ENCODE measurements around the gene TAC4.

DNA sequence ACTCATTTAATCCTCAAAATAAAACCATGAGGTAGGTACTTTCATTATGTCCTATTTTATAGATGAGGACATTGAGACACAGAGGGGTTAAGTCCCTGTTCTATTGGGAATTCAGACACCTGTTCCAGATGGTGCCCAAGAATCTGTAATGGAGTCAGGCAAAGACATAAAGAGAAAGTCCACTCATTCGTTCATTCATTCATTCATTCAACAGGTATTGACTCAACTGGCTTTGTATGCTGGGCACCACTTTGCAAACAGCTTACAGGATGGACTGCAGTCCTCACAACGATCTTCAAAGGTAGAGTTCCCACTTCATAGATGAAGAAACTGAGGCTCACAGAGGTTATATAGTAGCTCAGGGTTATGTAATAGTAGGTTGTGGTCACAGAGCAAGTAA lies 47.9 kb upstream of the TAC4 start:
- TF ChIP-seq, protein P1, sequence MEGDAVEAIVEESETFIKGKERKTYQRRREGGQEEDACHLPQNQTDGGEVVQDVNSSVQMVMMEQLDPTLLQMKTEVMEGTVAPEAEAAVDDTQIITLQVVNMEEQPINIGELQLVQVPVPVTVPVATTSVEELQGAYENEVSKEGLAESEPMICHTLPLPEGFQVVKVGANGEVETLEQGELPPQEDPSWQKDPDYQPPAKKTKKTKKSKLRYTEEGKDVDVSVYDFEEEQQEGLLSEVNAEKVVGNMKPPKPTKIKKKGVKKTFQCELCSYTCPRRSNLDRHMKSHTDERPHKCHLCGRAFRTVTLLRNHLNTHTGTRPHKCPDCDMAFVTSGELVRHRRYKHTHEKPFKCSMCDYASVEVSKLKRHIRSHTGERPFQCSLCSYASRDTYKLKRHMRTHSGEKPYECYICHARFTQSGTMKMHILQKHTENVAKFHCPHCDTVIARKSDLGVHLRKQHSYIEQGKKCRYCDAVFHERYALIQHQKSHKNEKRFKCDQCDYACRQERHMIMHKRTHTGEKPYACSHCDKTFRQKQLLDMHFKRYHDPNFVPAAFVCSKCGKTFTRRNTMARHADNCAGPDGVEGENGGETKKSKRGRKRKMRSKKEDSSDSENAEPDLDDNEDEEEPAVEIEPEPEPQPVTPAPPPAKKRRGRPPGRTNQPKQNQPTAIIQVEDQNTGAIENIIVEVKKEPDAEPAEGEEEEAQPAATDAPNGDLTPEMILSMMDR (IDR thresholded peaks at IDR 0.05; ENCODE audit: borderline replicate concordance, extremely low read depth, low read length, poor library complexity, severe bottlenecking): no peak
- TF ChIP-seq EZH2 (IDR thresholded peaks at IDR 0.05; ENCODE audit: borderline replicate concordance, low read depth, low read length, severe bottlenecking): no peak
